Activated CD8-positive, alpha-beta T cell treated with anti-CD3 and anti-CD28 coated beads for 36 hours (primary cell): ENCODE data around the gene NRIP2. TPM values are rescaled to one million over a fixed set of nuclear protein-coding genes. Genes with fewer than 3 reads are reported as not detected.

Experiments used
- ATAC-seq: fragments of 200-7000 bp; cut with Tn5 transposase; one replicate; pipeline ENCODE4 v1.10.0; 2021; ENCODE audit warnings: mild to moderate bottlenecking, moderate library complexity
- CTCF ChIA-PET: fragments of 350-600 bp; sonication (Branson Sonifier 250); formaldehyde crosslinking; loops from one replicate; lab custom pipeline; 2021; ENCODE audit warnings: antibody characterized with exemption; lab: Charles Lee
- POLR2A ChIA-PET: fragments of 350-600 bp; sonication (Branson Sonifier 250); formaldehyde crosslinking; loops from one replicate; lab custom pipeline; 2021; ENCODE audit warnings: antibody characterized with exemption; lab: Charles Lee
- DNase-seq: peaks from one replicate; pipeline ENCODE4 v3.0.0-alpha.2; 2020
- H3K27ac Mint-ChIP-seq: one replicate; pipeline ENCODE4 v1.8.0; 2021; ENCODE audit warnings: mild to moderate bottlenecking, mixed read lengths
- H3K27me3 Mint-ChIP-seq: one replicate; pipeline ENCODE4 v1.8.0; 2021; ENCODE audit warnings: mixed read lengths
- H3K36me3 Mint-ChIP-seq: one replicate; pipeline ENCODE4 v1.8.0; 2021; ENCODE audit warnings: low read depth, mixed read lengths
- H3K4me1 Mint-ChIP-seq: one replicate; pipeline ENCODE4 v1.8.0; 2021; ENCODE audit warnings: low read depth, mixed read lengths
- H3K4me3 Mint-ChIP-seq: one replicate; pipeline ENCODE4 v1.8.0; 2021; ENCODE audit warnings: mild to moderate bottlenecking, moderate library complexity, mixed read lengths
- H3K9me3 Mint-ChIP-seq: one replicate; pipeline ENCODE4 v1.8.0; 2021; ENCODE audit warnings: mixed read lengths
- intact Hi-C: fragments of 100-400 bp; cut with micrococcal nuclease; formaldehyde crosslinking; loops from one replicate; pipeline ENCODE4 v1.10.0; 2022
- total RNA-seq, 2 experiments: library from RNA; stranded (reverse); gene quantifications; one replicate each; pipeline ENCODE4 v1.2.3, GENCODE V29; 2021
- TF ChIP-seq, protein P1 (sequence below): fragments of 200-600 bp; IDR thresholded peaks from one replicate; pipeline ENCODE4 v1.8.0; 2022; ENCODE audit warnings: antibody characterized with exemption, mild to moderate bottlenecking

Gene NRIP2
- total RNA-seq, 2 experiments from 2014 or later: not detected

DNA sequence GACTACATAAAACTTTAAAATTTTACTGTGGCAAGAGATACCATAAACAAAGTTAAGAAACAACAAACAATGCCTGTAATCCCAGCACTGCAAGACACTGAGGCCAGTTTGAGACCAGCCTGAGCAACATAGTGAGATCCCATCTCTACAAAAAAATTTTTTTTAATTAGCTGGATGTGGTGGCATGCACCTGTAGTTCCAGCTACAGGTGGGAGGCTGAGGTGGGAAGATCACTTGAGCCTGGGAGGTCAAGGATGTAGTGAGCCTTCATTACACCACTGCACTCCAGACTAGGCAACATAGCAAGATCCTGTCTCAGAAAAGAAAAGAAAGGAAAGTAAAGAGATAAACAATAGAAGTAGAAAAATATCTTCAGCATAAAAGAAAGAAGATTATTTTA is 25.3 kb upstream of the NRIP2 start:
- Mint-ChIP-seq H3K9me3 (no peaks in the 10 kb centered on the region), H3K27me3 (no peaks in the 10 kb centered on the region), H3K36me3 (peaks cover 43% of the 10 kb centered on the region), H3K27ac (no peak overlapping the region), H3K4me3 (no peak overlapping the region), H3K4me1 (no peaks in the 10 kb centered on the region)
- TF ChIP-seq, protein P1, sequence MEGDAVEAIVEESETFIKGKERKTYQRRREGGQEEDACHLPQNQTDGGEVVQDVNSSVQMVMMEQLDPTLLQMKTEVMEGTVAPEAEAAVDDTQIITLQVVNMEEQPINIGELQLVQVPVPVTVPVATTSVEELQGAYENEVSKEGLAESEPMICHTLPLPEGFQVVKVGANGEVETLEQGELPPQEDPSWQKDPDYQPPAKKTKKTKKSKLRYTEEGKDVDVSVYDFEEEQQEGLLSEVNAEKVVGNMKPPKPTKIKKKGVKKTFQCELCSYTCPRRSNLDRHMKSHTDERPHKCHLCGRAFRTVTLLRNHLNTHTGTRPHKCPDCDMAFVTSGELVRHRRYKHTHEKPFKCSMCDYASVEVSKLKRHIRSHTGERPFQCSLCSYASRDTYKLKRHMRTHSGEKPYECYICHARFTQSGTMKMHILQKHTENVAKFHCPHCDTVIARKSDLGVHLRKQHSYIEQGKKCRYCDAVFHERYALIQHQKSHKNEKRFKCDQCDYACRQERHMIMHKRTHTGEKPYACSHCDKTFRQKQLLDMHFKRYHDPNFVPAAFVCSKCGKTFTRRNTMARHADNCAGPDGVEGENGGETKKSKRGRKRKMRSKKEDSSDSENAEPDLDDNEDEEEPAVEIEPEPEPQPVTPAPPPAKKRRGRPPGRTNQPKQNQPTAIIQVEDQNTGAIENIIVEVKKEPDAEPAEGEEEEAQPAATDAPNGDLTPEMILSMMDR: no peak
- POLR2A ChIA-PET: interaction anchor here (3.3 kb wide), 1 partner anchor 17 kb away, joined by 10 read pairs; the partner anchor contains the start of genes FOXM1 and RHNO1
- CTCF ChIA-PET: interaction anchor here (0.7 kb wide), 1 partner anchor 15 kb away, joined by 3 read pairs; no protein-coding TSS in a partner anchor
- ATAC-seq (no peak), DNase-seq (no peak)
- intact Hi-C loops: no loop called here

DNA sequence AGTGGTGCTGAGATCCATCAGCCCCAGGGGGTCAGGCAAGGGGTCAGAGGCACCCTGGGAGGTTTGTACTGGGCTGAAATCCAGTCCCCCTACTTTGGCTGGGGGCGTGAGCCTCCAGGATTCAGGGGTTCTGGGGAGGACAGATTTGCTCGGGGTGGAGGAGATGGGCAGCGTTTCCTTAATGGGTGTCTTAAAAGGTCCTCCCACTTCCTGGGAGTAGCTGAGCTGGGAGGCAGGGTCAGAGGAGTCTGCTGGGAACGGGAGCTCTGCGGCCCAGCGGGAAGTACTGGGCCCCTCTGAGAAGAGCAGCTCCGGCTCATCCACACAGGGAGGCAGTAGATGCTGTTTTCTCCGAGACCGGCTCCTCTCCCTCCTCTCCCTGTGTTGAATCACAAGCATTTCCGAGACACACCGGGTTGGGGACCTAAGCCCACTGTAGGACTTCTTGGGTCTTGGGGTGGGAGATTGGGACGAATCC is 24.1 kb upstream of the NRIP2 start:
- ChIA-PET CTCF (no interaction called here), POLR2A (interaction anchor here (1.0 to 3.3 kb wide), 3 partner anchors 9 to 19 kb away, joined by 4 to 10 read pairs (median 5); partner anchors contain the start of genes FOXM1 and RHNO1)
- H3K4me1 Mint-ChIP-seq: no peaks in the 10 kb centered on the region
- H3K27me3 Mint-ChIP-seq: no peaks in the 10 kb centered on the region
- H3K9me3 Mint-ChIP-seq: no peaks in the 10 kb centered on the region
- H3K36me3 Mint-ChIP-seq: peaks cover 34% of the 10 kb centered on the region
- DNase-seq (no peak), ATAC-seq (no peak)
- H3K4me3 Mint-ChIP-seq: no peak overlapping the region
- intact Hi-C loops: loop anchor here (10.0 kb wide), 1 partner anchor 186 kb away; no protein-coding TSS in a partner anchor
- H3K27ac Mint-ChIP-seq: no peak overlapping the region
- TF ChIP-seq, protein P1: no peak

DNA sequence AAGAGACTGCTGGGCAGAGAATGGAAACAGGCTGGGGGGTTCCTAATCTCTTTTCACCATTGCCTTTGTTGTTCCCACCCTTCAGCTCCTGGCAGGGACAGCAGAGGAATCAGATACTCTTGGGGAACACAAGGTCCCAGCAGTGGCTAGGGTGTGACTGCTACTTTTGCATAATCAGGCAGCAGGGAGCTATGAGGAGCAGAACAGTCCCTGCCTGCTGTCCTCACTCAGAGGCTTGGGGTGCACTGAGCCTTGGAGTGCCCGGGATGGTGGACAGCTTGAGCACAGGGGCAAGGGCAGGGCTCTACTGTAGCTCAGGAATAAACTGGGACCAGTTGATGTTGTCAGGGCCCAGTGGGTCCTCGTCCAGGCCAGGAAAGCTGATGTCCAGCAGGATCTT is 23.5 kb upstream of the NRIP2 start:
- Mint-ChIP-seq H3K4me3 (no peak overlapping the region), H3K9me3 (no peaks in the 10 kb centered on the region), H3K27me3 (no peaks in the 10 kb centered on the region), H3K27ac (no peak overlapping the region), H3K4me1 (no peaks in the 10 kb centered on the region), H3K36me3 (peaks cover 32% of the 10 kb centered on the region)
- DNase-seq (no peak), ATAC-seq (no peak)
- CTCF ChIA-PET: interaction anchor here (2.2 kb wide), 1 partner anchor 12 kb away, joined by 6 read pairs; no protein-coding TSS in a partner anchor
- POLR2A ChIA-PET: interaction anchor here (0.8 to 3.3 kb wide), 6 partner anchors 9 to 37 kb away, joined by 3 to 10 read pairs (median 4); partner anchors contain the start of genes FOXM1 and RHNO1
- TF ChIP-seq, protein P1: no peak
- intact Hi-C loops: loop anchor here (10.0 kb wide), 1 partner anchor 186 kb away; no protein-coding TSS in a partner anchor

DNA sequence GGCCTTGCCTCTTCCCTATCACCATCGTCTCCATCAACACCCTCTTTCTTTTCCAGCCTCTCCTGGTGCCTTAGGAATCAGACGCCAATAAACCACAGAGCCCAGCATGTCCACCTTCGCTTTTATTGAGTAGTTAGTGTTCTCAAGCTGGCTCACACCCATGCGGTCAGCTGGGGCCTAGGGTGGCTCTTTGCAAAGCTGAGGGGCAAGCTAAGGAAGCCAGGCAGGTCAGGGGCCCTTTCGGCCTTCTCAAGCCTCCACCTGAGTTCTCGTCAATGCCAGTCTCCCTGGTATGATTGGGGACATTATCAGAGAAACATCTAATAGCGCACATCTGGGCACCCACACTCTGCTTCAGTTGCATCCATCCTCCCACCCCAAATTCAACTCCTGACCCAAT is 22.7 kb upstream of the NRIP2 start:
- TF ChIP-seq, protein P1: no peak
- POLR2A ChIA-PET: interaction anchor here (1.0 to 3.3 kb wide), 5 partner anchors 9 to 24 kb away, joined by 3 to 10 read pairs (median 3); partner anchors contain the start of genes FOXM1 and RHNO1
- H3K27ac Mint-ChIP-seq: no peak overlapping the region
- CTCF ChIA-PET: interaction anchor here (2.2 kb wide), 2 partner anchors 12 to 87 kb away, joined by 6 to 8 read pairs; no protein-coding TSS in a partner anchor
- no peak overlapping the region for H3K4me3 Mint-ChIP-seq
- intact Hi-C loops: loop anchor here (10.0 kb wide), 1 partner anchor 187 kb away; no protein-coding TSS in a partner anchor
- H3K4me1 Mint-ChIP-seq: no peaks in the 10 kb centered on the region
- H3K36me3 Mint-ChIP-seq: peaks cover 26% of the 10 kb centered on the region
- no peak for DNase-seq
- ATAC-seq: no peak
- no peaks in the 10 kb centered on the region for H3K27me3 Mint-ChIP-seq
- no peaks in the 10 kb centered on the region for H3K9me3 Mint-ChIP-seq

DNA sequence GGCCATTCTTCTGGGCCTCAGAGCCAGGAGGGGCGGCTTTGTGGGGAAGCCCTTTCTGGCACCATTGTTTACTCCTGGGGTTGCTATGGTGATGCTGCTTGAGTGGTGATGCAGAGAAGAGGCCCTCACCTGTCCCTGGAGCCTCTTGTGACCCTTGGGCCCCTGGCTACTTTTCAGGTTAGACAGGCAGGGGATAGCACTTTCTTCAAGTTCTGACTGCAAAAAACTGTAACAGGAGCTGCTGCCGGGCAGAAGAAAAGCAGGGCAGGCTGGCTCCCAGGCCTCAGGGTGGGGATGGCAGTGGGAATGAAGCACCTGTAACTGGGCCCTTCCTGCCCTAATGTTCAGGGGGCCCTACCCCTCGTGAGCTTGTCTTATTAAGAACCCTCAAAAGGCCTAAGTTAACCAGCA is 22.2 kb upstream of the NRIP2 start, which contains the start of gene TEX52:
Gene TEX52, minus strand, starts transcription at position 19 of the 411 bp plus-strand sequence. Its CDS starts 13 bp downstream, at position 6.
- ATAC-seq: no peak
- POLR2A ChIA-PET: interaction anchor here (0.7 to 1.7 kb wide), 4 partner anchors 9 to 24 kb away, joined by 3 to 4 read pairs (median 3); no protein-coding TSS in a partner anchor
- Mint-ChIP-seq H3K27ac (peak within 1 kb of the TSS; percentile 1), H3K9me3 (no peaks in the 10 kb centered on the region), H3K4me1 (no peaks in the 10 kb centered on the region), H3K36me3 (peaks cover 24% of the 10 kb centered on the region), H3K27me3 (no peaks in the 10 kb centered on the region), H3K4me3 (no peak within 1 kb of the TSS)
- CTCF ChIA-PET: interaction anchor here (0.8 to 2.2 kb wide), 3 partner anchors 11 to 87 kb away, joined by 3 to 8 read pairs (median 6); no protein-coding TSS in a partner anchor
- no peak for DNase-seq
- intact Hi-C loops: loop anchor here (10.0 kb wide), 1 partner anchor 188 kb away; no protein-coding TSS in a partner anchor
- TF ChIP-seq, protein P1: no peak
